GM18505 (cell line): ENCODE measurements around the gene TANC1.
"Not testable (repeated sequence)": the region's sequence is repeated elsewhere in the genome, so short reads cannot be mapped to it uniquely, and the experiment has no call there.

ENCODE experiments used
- ATAC-seq: cut with Tn5 transposase; IDR thresholded peaks from one replicate; pipeline ENCODE4 v1.9.1; 2021; ENCODE audit not compliant: unreplicated experiment
- POLR2A ChIP-seq: IDR thresholded peaks from 4 replicates; pipeline ENCODE4 v1.6.1; 2011; ENCODE audit warnings: borderline replicate concordance; ENCODE audit not compliant: insufficient read depth, insufficient read length; ENCODE audit errors: extremely low read depth

TANC1 gene

DNA sequence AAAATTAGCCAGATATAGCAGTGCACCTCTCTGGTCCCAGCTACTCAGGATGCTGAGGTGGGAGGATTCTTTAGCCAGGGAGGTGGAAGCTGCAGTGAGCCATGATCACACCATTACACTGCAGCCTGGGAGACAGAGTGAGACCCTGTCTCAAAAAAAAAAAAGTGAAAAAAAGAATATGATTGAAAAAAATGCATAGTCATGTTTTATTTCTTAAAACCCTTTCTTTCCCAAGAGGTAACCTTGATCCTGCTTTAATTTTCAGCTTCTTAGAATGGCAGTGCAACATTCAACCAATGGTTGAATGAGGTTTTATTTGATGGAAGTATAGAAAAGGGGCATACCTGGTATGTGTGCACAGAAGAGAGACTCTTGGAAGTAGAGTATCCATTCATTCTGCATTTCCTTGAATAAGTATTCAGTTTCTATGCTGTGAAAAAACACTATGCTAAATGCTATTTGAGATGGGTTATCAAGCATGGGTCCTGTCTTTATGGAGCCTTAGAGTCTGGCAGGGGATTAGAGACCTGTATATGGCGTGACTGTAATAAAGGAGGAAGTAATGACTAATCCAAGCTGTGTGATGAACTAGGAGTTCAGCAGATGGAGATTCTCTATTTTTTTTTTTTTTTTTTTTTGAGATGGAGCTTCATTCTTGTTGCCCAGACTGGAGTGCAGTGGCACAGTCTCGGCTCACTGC, 171.8 kb downstream of the TANC1 start:
- TF ChIP-seq POLR2A, result no peak
- ATAC-seq, result no peak

- ATAC-seq, result not testable (repeated sequence)
Observed at GRCh38 chr2:159140821-159141220, 172.4 kb downstream of the TANC1 start.

GRCh38 chr2:159144776-159145614, 176.6 kb downstream of the TANC1 start:
- ATAC-seq, result no peak
- TF ChIP-seq POLR2A, result no peak

GRCh38 chr2:159145745-159146354, 177.4 kb downstream of the TANC1 start:
- TF ChIP-seq POLR2A, result no peak
- no peak for ATAC-seq

DNA sequence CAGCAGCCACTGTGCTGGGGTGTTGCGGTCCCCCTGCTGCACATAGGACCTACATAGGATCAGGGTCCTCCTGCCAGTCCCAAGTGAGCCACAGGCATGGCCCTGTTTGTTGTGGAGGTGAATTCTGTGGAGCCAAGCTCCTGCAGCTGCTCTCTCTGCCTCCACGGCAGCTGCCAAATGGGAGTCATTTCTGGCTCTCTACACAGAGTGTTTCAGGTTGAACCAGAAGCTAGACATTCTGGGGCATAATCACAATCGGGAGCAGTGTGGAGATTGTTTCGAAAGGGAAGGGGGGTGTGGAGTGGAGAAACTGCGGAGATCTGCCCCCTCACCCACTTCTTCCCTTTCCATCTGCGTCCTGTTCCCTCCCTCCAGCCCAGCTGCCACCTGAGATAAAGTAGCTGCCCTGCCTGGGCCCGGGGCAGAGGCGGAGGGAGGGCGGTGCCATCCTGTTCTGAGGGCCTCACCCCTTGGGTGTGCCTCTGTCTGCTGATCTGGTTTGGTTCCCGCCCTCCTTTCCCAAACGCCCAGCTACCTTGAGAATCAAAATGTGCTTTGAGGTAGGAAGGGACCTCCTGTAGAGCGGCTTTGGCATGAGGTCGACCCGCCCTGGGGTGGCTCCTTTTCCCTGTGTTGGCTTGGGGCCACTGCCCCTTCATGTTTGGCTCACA, 178.7 kb downstream of the TANC1 start:
- no peak for TF ChIP-seq POLR2A
- ATAC-seq, result no peak

- no peak for TF ChIP-seq POLR2A
- no peak for ATAC-seq
Observed at GRCh38 chr2:159147690-159148089, 179.2 kb downstream of the TANC1 start.

DNA sequence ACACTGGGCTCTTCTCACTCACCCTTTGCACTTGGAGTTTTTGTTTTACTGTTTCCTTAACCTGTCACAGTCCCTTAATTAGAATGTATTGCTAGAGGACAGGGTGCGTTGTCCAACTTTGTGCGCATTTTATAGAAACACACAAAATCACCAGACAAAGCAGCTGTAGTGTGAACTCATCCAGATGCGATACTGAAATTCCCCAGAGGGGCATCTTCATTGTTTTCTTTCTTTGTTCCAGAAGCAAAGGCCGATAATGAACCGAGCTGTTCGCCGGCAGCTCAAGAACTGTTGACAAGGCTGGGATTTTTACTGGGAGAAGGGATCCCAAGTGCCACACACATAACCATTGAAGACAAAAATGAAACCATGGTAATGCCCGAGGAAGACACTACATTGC, 180.5 kb downstream of the TANC1 start:
- ATAC-seq, result no peak
- no peak for TF ChIP-seq POLR2A

GRCh38 chr2:159149747-159150146, 181.3 kb downstream of the TANC1 start:
- no peak for ATAC-seq
- TF ChIP-seq POLR2A, result no peak

DNA sequence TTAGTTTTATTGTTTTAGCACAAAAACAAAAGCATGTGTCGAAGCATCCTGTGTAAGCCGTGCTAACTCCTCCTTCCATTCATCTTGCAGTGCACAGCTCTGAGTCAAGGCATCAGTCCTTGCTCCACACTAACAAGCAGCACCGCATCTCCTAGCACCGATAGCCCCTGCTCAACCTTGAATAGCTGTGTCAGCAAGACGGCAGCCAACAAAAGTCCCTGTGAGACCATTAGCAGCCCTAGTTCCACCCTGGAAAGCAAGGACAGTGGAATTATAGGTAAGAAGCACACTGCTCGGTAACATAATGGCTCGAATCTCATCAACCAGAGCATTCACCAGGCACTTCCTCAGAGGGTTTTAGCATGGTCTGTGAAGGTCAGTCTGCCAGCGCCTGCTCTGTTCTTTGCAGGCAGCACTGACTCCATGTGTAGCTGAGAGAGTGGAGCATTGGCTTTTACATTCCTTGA, 181.9 kb downstream of the TANC1 start:
- no peak for ATAC-seq
- TF ChIP-seq POLR2A, result no peak

DNA sequence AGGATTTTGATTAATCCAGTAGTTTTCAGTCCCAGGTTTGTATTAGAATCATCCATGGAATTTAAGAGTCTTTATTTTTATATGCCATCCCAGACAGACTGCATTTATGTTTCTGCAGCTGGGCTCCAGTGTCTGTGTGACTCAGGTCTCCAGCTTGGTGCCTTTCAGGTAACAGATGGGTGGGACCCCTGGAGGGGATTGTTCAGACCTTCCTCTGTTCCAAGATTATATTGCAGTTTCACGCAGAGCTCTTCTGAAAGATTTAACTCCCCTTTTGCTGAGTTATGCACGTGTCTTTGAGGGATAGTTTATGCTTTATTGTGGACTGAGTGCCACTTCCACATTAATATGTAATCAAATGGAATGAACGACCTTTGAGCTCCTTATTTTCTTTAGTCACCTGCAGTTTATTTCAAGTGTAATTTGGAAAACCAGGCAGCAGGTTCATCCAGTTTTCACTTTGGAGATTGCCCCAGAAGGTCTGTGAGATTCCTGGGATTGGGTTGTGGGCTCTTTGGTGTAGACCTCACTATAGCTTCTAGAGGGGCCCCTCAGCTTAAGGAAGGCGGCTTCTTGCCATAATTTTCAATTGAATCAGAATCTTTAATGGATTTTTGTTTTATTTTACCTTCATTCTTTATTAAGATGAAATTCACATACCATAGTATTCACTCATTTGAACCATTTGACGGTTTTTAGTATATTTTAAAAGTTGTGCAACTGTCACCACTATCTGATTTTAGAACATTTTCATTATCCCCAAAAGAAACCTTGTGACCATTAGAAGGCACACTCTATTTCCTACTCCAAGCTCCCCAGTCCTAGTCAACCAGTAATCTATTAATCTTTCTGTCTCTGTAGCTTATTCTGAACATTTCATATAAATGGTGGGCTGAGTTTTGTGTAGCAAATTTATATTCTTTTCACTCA, 183.0 kb downstream of the TANC1 start:
- no peak for TF ChIP-seq POLR2A
- no peak for ATAC-seq

- ATAC-seq, result no peak
- no peak for TF ChIP-seq POLR2A
Observed at GRCh38 chr2:159152128-159152778, 183.8 kb downstream of the TANC1 start.

GRCh38 chr2:159153063-159153462, 184.6 kb downstream of the TANC1 start:
- ATAC-seq, result no peak
- TF ChIP-seq POLR2A, result no peak
